Fibroblast of lung (primary cell): ENCODE results near the gene GRIN2D.

Experiments
- EZH2 ChIP-seq: IDR thresholded peaks from 2 replicates; pipeline ENCODE4 v1.5.1; 2012; ENCODE audit warnings: low read length, control low read depth, mild to moderate bottlenecking; ENCODE audit errors: missing control alignments
- TF ChIP-seq, protein P1 (sequence below), 2 donors: IDR thresholded peaks in 1 of 2; conservative IDR thresholded peaks in 1 of 2; 1 replicate in 1 of 2; 2 replicates in 1 of 2; pipeline ENCODE4 v1.5.1; 2011 to 2012; ENCODE audit warnings: low read length in 2 of 2, control low read depth in 1 of 2, inconsistent platforms in 1 of 2, low read depth in 1 of 2, mild to moderate bottlenecking in 1 of 2

DNA sequence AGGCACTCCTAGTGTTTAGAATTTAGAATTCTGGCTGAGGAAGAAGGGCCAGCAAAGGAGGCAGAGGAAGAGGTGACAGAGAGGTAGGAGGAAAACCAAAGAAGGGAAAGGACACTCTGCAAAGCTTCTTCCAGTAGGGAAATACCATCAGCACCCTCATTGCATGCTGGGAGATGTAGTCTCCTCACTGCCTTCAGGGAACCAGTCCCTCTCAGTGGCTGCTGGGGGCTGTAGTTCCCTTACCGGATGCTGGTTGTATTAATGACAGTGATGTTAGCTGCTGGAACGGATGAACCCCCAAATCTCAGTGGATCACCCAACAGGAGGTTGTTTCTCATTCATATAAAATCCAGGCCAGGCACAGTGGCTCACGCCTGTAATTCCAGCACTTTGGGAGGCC, 10.1 kb downstream of the GRIN2D start:
- TF ChIP-seq, protein P1, sequence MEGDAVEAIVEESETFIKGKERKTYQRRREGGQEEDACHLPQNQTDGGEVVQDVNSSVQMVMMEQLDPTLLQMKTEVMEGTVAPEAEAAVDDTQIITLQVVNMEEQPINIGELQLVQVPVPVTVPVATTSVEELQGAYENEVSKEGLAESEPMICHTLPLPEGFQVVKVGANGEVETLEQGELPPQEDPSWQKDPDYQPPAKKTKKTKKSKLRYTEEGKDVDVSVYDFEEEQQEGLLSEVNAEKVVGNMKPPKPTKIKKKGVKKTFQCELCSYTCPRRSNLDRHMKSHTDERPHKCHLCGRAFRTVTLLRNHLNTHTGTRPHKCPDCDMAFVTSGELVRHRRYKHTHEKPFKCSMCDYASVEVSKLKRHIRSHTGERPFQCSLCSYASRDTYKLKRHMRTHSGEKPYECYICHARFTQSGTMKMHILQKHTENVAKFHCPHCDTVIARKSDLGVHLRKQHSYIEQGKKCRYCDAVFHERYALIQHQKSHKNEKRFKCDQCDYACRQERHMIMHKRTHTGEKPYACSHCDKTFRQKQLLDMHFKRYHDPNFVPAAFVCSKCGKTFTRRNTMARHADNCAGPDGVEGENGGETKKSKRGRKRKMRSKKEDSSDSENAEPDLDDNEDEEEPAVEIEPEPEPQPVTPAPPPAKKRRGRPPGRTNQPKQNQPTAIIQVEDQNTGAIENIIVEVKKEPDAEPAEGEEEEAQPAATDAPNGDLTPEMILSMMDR (conservative IDR thresholded peaks at IDR 0.05 in 1 of 2, IDR thresholded peaks at IDR 0.05 in 1 of 2; ENCODE audit: low read depth in 1 of 2, low read length in 2 of 2), result no peak
- no peak for TF ChIP-seq EZH2
